SK-N-SH treated with all-trans-retinoic acid at 6 μM for 48 hours (cell line): ENCODE data around the gene NDP.

ENCODE experiments used
- ATAC-seq: fragments of 200-7000 bp; cut with Tn5 transposase; 3 replicates; pipeline ENCODE4 v1.9.1; 2020; ENCODE audit warnings: mild to moderate bottlenecking, moderate library complexity
- ARNTL ChIP-seq: fragments of 450-650 bp; formaldehyde crosslinking; IDR thresholded peaks from 2 replicates; pipeline ENCODE4 v1.5.0; 2020; ENCODE audit warnings: low read depth, mild to moderate bottlenecking, moderate library complexity, borderline replicate concordance
- ESRRG ChIP-seq: fragments of 250-450 bp; sonication (Bioruptor Pico); IDR thresholded peaks from 2 replicates; pipeline ENCODE4 v1.6.1; 2021; ENCODE audit warnings: mild to moderate bottlenecking
- GLIS3 ChIP-seq: fragments of 250-450 bp; sonication (Bioruptor Pico); IDR thresholded peaks from 2 replicates; pipeline ENCODE4 v1.5.0; 2020; ENCODE audit warnings: mild to moderate bottlenecking, moderate library complexity
- ISL1 ChIP-seq: fragments of 250-450 bp; sonication (Bioruptor Pico); IDR thresholded peaks from 2 replicates; pipeline ENCODE4 v2.1.2; 2022; ENCODE audit warnings: mild to moderate bottlenecking, moderate library complexity
- OSR1 ChIP-seq: fragments of 250-450 bp; sonication (Bioruptor Pico); IDR thresholded peaks from 2 replicates; pipeline ENCODE4 v1.8.0; 2022; ENCODE audit warnings: moderate library complexity, mild to moderate bottlenecking, inconsistent platforms
- RARB ChIP-seq: fragments of 250-450 bp; sonication (Bioruptor Pico); IDR thresholded peaks from 2 replicates; pipeline ENCODE4 v1.8.0; 2021; ENCODE audit warnings: mild to moderate bottlenecking, moderate library complexity
- SNAI2 ChIP-seq: fragments of 250-450 bp; sonication (Bioruptor Pico); IDR thresholded peaks from 2 replicates; pipeline ENCODE4 v1.5.0; 2020; ENCODE audit warnings: mild to moderate bottlenecking, moderate library complexity
- TOX ChIP-seq: fragments of 250-450 bp; sonication (Bioruptor Pico); IDR thresholded peaks from 2 replicates; pipeline ENCODE4 v1.8.0; 2021; ENCODE audit warnings: mild to moderate bottlenecking, moderate library complexity, borderline replicate concordance
- ZC3H10 ChIP-seq: fragments of 250-450 bp; sonication (Bioruptor Pico); IDR thresholded peaks from 2 replicates; pipeline ENCODE4 v1.5.1; 2021; ENCODE audit warnings: mild to moderate bottlenecking, moderate library complexity
- ZFP30 ChIP-seq: fragments of 450-650 bp; formaldehyde crosslinking; IDR thresholded peaks from 2 replicates; pipeline ENCODE4 v1.5.0; 2022; ENCODE audit warnings: mild to moderate bottlenecking, moderate library complexity
- ZNF565 ChIP-seq: fragments of 450-650 bp; formaldehyde crosslinking; conservative IDR thresholded peaks from 2 replicates; pipeline ENCODE4 v1.5.0; 2020; ENCODE audit warnings: low read depth, mild to moderate bottlenecking, moderate library complexity
- ZNF70 ChIP-seq: fragments of 450-650 bp; formaldehyde crosslinking; IDR thresholded peaks from 2 replicates; pipeline ENCODE4 v1.5.0; 2020; ENCODE audit warnings: mild to moderate bottlenecking, moderate library complexity
- ZNF8 ChIP-seq: fragments of 450-650 bp; formaldehyde crosslinking; IDR thresholded peaks from 2 replicates; pipeline ENCODE4 v1.5.0; 2020; ENCODE audit warnings: mild to moderate bottlenecking, moderate library complexity
- TF ChIP-seq, protein P1 (sequence below): fragments of 250-450 bp; sonication (Bioruptor Pico); IDR thresholded peaks from 2 replicates; pipeline ENCODE4 v1.5.1; 2021; ENCODE audit warnings: mild to moderate bottlenecking, moderate library complexity
- TF ChIP-seq, protein P2 (sequence below): fragments of 250-450 bp; sonication (Bioruptor Pico); IDR thresholded peaks from 2 replicates; pipeline ENCODE4 v1.5.1; 2020; ENCODE audit warnings: low read depth, mild to moderate bottlenecking, moderate library complexity
- TF ChIP-seq, protein P3 (sequence below): fragments of 250-450 bp; sonication (Bioruptor Pico); IDR thresholded peaks from 2 replicates; pipeline ENCODE4 v1.5.0; 2020; ENCODE audit warnings: mild to moderate bottlenecking, moderate library complexity
- TF ChIP-seq, protein P4 (sequence below): fragments of 250-450 bp; sonication (Bioruptor Pico); IDR thresholded peaks from 2 replicates; pipeline ENCODE4 v1.8.0; 2021; ENCODE audit warnings: low read depth, mild to moderate bottlenecking, moderate library complexity, borderline replicate concordance
- TF ChIP-seq, protein P5 (sequence below): fragments of 250-450 bp; sonication (Bioruptor Pico); IDR thresholded peaks from 2 replicates; pipeline ENCODE4 v1.8.0; 2020; ENCODE audit warnings: mild to moderate bottlenecking, moderate library complexity, borderline replicate concordance

NDP gene

DNA sequence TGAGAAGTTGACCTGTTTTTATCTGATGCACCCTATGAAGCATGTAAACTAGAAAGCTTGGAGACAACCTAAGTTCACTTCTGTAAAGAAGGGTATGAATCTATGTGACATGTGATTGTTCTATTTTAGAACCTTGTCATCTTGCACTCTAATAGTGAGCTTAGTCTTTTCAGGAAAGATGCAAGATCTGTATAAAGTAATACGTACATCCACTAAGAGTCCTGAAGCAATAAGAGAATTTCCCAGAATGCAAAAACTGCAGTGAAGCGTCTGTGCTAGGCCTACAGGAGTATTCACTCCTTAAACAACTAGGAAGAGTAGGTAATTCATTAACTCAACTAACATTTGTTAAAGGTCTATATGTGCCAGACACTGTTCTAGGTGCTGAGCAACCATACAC, 23.3 kb upstream of the NDP start:
- no peak for ATAC-seq

DNA sequence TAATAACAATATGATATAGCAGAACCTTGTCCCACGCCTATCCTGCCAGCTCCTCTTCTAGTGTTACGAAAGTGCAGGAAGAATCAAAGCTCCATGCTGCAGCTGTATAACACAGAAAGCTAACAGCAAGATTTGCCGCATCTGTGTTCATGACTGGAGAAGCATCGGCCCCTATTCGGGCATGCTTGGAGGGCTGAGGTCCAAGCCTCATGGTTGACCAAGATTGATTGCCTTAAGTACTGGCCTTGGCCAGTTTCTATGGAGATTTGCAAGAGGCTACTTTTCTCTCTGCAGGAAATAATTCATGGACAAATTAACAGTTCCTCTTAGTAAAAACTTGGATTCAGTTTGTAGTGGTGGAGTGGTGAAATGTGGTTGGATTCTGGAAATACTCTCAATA, 12.9 kb upstream of the NDP start:
- TF ChIP-seq ISL1 (CRISPR knock-in tag): no peak
- TF ChIP-seq, protein P1, sequence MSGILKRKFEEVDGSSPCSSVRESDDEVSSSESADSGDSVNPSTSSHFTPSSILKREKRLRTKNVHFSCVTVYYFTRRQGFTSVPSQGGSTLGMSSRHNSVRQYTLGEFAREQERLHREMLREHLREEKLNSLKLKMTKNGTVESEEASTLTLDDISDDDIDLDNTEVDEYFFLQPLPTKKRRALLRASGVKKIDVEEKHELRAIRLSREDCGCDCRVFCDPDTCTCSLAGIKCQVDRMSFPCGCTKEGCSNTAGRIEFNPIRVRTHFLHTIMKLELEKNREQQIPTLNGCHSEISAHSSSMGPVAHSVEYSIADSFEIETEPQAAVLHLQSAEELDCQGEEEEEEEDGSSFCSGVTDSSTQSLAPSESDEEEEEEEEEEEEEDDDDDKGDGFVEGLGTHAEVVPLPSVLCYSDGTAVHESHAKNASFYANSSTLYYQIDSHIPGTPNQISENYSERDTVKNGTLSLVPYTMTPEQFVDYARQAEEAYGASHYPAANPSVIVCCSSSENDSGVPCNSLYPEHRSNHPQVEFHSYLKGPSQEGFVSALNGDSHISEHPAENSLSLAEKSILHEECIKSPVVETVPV (CRISPR knock-in tag): no peak
- no peak for TF ChIP-seq ARNTL (CRISPR knock-in tag)
- TF ChIP-seq ZNF8 (CRISPR knock-in tag): no peak
- TF ChIP-seq ESRRG (CRISPR knock-in tag): no peak
- TF ChIP-seq, protein P2, sequence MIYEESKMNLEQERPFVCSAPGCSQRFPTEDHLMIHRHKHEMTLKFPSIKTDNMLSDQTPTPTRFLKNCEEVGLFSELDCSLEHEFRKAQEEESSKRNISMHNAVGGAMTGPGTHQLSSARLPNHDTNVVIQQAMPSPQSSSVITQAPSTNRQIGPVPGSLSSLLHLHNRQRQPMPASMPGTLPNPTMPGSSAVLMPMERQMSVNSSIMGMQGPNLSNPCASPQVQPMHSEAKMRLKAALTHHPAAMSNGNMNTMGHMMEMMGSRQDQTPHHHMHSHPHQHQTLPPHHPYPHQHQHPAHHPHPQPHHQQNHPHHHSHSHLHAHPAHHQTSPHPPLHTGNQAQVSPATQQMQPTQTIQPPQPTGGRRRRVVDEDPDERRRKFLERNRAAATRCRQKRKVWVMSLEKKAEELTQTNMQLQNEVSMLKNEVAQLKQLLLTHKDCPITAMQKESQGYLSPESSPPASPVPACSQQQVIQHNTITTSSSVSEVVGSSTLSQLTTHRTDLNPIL: no peak
- TF ChIP-seq, protein P3, sequence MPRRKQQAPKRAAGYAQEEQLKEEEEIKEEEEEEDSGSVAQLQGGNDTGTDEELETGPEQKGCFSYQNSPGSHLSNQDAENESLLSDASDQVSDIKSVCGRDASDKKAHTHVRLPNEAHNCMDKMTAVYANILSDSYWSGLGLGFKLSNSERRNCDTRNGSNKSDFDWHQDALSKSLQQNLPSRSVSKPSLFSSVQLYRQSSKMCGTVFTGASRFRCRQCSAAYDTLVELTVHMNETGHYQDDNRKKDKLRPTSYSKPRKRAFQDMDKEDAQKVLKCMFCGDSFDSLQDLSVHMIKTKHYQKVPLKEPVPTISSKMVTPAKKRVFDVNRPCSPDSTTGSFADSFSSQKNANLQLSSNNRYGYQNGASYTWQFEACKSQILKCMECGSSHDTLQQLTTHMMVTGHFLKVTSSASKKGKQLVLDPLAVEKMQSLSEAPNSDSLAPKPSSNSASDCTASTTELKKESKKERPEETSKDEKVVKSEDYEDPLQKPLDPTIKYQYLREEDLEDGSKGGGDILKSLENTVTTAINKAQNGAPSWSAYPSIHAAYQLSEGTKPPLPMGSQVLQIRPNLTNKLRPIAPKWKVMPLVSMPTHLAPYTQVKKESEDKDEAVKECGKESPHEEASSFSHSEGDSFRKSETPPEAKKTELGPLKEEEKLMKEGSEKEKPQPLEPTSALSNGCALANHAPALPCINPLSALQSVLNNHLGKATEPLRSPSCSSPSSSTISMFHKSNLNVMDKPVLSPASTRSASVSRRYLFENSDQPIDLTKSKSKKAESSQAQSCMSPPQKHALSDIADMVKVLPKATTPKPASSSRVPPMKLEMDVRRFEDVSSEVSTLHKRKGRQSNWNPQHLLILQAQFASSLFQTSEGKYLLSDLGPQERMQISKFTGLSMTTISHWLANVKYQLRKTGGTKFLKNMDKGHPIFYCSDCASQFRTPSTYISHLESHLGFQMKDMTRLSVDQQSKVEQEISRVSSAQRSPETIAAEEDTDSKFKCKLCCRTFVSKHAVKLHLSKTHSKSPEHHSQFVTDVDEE: no peak
- TF ChIP-seq SNAI2 (CRISPR knock-in tag): no peak
- no peak for TF ChIP-seq ZNF565
- no peak for TF ChIP-seq RARB (CRISPR knock-in tag)
- no peak for ATAC-seq

More for the DNA sequence above, 23.3 kb upstream of the NDP start:
- TF ChIP-seq ARNTL (CRISPR knock-in tag) (no peak), OSR1 (CRISPR knock-in tag) (no peak), ZFP30 (CRISPR knock-in tag) (no peak)
- TF ChIP-seq, protein P3: no peak

DNA sequence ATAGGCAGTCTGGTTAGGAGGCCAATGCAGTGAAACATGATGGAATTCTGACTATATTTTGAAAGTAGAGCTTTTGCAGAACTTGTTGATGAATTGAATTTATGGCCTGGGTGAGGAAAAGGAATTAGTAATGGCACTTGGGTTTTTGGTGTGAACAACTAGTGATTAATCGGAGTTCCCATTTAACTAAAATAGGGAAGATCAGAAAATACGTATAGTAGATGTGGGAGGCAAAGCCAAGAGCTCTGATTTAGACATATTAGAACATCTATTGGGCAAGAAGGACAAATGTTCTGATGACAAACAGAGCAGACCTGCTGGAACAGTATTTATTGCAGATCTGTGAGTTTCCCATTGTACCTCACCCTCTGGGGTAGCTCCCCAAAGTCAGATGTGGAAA, 12.3 kb upstream of the NDP start:
- TF ChIP-seq, protein P1 (CRISPR knock-in tag): no peak
- TF ChIP-seq ISL1 (CRISPR knock-in tag): no peak
- no peak for TF ChIP-seq ZC3H10 (CRISPR knock-in tag)
- TF ChIP-seq ZNF70: no peak
- no peak for TF ChIP-seq TOX
- TF ChIP-seq GLIS3 (CRISPR knock-in tag): no peak
- TF ChIP-seq RARB (CRISPR knock-in tag): no peak
- TF ChIP-seq, protein P2: no peak
- no peak for TF ChIP-seq OSR1 (CRISPR knock-in tag)
- TF ChIP-seq, protein P4, sequence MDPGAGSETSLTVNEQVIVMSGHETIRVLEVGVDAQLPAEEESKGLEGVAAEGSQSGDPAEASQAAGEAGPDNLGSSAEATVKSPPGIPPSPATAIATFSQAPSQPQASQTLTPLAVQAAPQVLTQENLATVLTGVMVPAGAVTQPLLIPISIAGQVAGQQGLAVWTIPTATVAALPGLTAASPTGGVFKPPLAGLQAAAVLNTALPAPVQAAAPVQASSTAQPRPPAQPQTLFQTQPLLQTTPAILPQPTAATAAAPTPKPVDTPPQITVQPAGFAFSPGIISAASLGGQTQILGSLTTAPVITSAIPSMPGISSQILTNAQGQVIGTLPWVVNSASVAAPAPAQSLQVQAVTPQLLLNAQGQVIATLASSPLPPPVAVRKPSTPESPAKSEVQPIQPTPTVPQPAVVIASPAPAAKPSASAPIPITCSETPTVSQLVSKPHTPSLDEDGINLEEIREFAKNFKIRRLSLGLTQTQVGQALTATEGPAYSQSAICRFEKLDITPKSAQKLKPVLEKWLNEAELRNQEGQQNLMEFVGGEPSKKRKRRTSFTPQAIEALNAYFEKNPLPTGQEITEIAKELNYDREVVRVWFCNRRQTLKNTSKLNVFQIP (CRISPR knock-in tag): no peak
- TF ChIP-seq, protein P5, sequence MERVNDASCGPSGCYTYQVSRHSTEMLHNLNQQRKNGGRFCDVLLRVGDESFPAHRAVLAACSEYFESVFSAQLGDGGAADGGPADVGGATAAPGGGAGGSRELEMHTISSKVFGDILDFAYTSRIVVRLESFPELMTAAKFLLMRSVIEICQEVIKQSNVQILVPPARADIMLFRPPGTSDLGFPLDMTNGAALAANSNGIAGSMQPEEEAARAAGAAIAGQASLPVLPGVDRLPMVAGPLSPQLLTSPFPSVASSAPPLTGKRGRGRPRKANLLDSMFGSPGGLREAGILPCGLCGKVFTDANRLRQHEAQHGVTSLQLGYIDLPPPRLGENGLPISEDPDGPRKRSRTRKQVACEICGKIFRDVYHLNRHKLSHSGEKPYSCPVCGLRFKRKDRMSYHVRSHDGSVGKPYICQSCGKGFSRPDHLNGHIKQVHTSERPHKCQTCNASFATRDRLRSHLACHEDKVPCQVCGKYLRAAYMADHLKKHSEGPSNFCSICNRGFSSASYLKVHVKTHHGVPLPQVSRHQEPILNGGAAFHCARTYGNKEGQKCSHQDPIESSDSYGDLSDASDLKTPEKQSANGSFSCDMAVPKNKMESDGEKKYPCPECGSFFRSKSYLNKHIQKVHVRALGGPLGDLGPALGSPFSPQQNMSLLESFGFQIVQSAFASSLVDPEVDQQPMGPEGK (CRISPR knock-in tag): no peak
- TF ChIP-seq, all 23 proteins: peak for 0
- no peak for ATAC-seq
